ENCODE data around the gene CAMKK2. TPM values are rescaled to one million over a fixed set of nuclear protein-coding genes. Genes with fewer than 3 reads are reported as not detected.

Gene CAMKK2
- polyA plus RNA-seq, 1 of the 3 experiments (the other 2 are of a cell fraction), result 23.6 TPM

GRCh38 chr12:121239351-121240061 lies 57.0 kb downstream of the CAMKK2 start:
- CTCF ChIA-PET, result interaction anchor here (3.4 kb wide), 1 partner anchor 9 kb away, joined by 35 read pairs; no protein-coding TSS in a partner anchor
- POLR2A ChIA-PET, result no interaction called here
- Histone ChIP-seq H3K36me3 (replicated peaks in 1 of 2; ENCODE audit: control insufficient read depth in 1 of 2, insufficient read depth in 2 of 2, low read length in 1 of 2) (peaks cover 0 to 6% of the 10 kb centered on the region in 2 experiments), H3K4me2 (no peak overlapping the region), H3K4me3 (ENCODE audit: low read depth in 2 of 2, low read length in 1 of 2) (no peak overlapping the region), H2AFZ (ENCODE audit: low read depth) (no peak overlapping the region), H3K79me2 (ENCODE audit: insufficient read depth) (no peaks in the 10 kb centered on the region), H3K27ac (ENCODE audit: low read depth in 2 of 2, low read length in 1 of 2) (no peak overlapping the region), H3K27me3 (ENCODE audit: insufficient read depth) (no peaks in the 10 kb centered on the region), H4K20me1 (ENCODE audit: insufficient read depth) (no peaks in the 10 kb centered on the region), H3K9me2 (no peaks in the 10 kb centered on the region), H3K9me3 (no peaks in the 10 kb centered on the region), H3K9ac (no peak overlapping the region), H3F3A (replicated peaks; ENCODE audit: insufficient read depth) (no peaks in the 10 kb centered on the region), H3K4me1 (ENCODE audit: control insufficient read depth in 1 of 2, insufficient read depth in 2 of 2, low read depth in 1 of 2, low read length in 1 of 2) (peaks cover 0 to 4% of the 10 kb centered on the region in 2 experiments; a peak in 1 of 4 replicates)
- DNase-seq, result no peak
- TF ChIP-seq USF2 (IDR thresholded peaks at IDR 0.05; ENCODE audit: borderline replicate concordance, low read depth, low read length) (no peak), SIN3A (IDR thresholded peaks at IDR 0.05; ENCODE audit: borderline replicate concordance, low read depth, low read length) (no peak), ZBTB33 (IDR thresholded peaks at IDR 0.05; ENCODE audit: borderline replicate concordance, low read depth) (no peak), JUND (IDR thresholded peaks at IDR 0.05) (no peak), CHD2 (IDR thresholded peaks at IDR 0.05; ENCODE audit: low read length, partially characterized antibody) (no peak), FOSL2 (IDR thresholded peaks at IDR 0.05; ENCODE audit: borderline replicate concordance, low read depth) (no peak), REST (IDR thresholded peaks at IDR 0.05; ENCODE audit: low read depth, low read length) (no peak), EP300 (IDR thresholded peaks at IDR 0.05; ENCODE audit: borderline replicate concordance in 1 of 2, low read depth in 1 of 2, low read length in 1 of 2) (no peak), RFX5 (IDR thresholded peaks at IDR 0.05; ENCODE audit: low read length) (no peak), CTCF (IDR thresholded peaks at IDR 0.05) (no peak), EZH2phosphoT487 (IDR thresholded peaks at IDR 0.05; ENCODE audit: borderline replicate concordance, low read depth) (no peak), NFIC (IDR thresholded peaks at IDR 0.05; ENCODE audit: borderline replicate concordance) (no peak), ELF1 (IDR thresholded peaks at IDR 0.05) (no peak), RXRA (IDR thresholded peaks at IDR 0.05; ENCODE audit: borderline replicate concordance, low read depth) (no peak)
- WGBS (ENCODE audit: low lambda C conversion rate), result 88% methylated on average over 6 of the region's 6 CpGs
